GM21360 (cell line): ENCODE measurements around the gene SERINC1.
A peak's percentile ranks its signal among the peaks of the same experiment; 100 is the strongest.

Experiments
- ATAC-seq: cut with Tn5 transposase; IDR thresholded peaks from one replicate; pipeline ENCODE4 v1.9.1; 2021; ENCODE audit warnings: mild to moderate bottlenecking, moderate library complexity; ENCODE audit not compliant: unreplicated experiment

SERINC1 gene

GRCh38 chr6:122399055-122399347, 72.6 kb downstream of the SERINC1 start:
- ATAC-seq: no peak

GRCh38 chr6:122394016-122394415, 77.6 kb downstream of the SERINC1 start:
- no peak for ATAC-seq

- peak; percentile 61 for ATAC-seq
These were observed 78.2 kb downstream of the SERINC1 start for GRCh38 chr6:122393351-122393896.
